CD4-positive, alpha-beta T cell treated with Interleukin-6 at 100 ng/mL for 8 hours (primary cell): ENCODE data around the gene HEXIM1.

ENCODE experiments used
- DNase-seq: peaks from one replicate; pipeline ENCODE4 v3.0.0-alpha.2; 2020; ENCODE audit warnings: mixed read lengths, low spot score

HEXIM1 gene, protein sequence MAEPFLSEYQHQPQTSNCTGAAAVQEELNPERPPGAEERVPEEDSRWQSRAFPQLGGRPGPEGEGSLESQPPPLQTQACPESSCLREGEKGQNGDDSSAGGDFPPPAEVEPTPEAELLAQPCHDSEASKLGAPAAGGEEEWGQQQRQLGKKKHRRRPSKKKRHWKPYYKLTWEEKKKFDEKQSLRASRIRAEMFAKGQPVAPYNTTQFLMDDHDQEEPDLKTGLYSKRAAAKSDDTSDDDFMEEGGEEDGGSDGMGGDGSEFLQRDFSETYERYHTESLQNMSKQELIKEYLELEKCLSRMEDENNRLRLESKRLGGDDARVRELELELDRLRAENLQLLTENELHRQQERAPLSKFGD

DNA sequence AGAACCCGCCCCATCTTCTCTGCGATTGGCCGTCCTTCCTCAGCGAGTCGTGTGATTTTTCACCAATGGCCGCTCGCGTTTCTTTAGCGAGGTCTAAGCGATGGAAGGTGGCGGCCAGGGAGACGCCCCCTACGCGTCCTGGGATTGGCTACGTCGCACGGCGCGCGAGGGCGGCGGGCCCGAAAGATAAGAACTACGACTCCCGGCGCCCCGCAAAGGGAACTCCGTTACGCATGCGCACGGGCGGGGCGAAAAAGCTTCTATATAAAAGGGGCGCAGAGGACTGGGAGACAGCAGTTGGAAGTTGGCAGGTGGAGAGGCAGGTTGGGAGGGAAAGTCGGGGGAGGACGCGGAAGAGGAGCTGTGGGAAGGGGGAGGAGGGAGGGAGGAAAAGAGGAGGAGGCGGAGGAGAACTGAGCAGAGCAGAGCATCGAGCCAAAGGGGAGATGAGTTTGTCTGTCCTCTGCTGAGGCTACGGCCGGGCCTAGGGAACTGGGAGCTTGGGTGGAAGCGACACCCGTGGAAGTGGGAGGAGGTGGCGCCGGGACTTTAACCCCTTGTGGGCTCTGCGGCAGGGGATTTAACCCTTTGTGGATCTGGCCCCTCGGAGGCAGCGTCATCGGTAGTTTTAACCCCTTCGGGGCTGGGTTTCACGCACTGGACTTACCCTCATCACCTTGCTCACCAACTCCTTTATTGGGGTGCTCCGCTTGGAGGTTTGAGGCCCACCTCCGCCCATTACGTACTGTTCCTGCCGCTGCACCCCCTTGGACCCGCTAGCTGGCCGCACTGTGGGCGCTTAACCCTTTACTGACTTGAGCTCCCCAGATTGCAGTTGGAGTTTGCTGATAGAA is at the start of gene HEXIM1:
Gene HEXIM1, plus strand, starts transcription at position 293 of the 854 bp plus-strand sequence. CDS start 716 bp downstream, outside the sequence.
- DNase-seq = peak; percentile 99

DNA sequence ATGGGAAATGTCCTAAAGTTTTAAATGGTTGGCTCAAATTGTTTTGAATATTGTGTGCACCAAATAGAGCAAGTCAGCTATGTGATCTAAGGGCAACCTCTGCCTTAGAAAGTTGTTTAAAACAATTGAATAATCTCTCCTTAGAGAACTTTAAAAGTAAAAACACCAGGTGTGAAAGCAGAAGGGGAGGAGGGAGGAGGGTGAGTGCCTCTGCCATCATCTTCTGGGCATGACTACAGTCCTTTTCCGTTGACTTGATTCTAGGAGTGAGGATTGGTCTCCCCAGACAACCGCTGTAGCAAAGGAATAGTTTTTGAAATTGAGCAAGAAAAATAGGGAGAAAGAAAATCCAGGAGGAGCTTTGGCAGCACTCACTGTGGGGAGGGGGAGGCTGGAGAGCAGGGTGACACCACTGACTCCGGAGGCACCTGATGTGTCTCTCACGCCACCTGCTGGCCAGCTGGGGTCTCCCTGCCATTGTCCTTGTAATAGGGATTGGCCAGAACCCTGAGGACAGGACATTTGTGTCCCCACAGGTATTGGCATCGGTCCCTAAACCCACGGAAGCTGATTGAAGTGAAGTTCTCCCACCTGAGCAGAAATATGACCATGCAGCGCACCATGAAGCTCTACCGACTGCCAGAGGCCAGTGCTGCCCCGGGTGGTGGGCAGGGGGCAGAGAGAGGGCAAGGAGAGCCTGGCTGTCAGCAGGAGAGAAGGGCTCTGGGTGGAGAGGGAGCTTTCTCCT is 49.2 kb upstream of the HEXIM1 start:
- peak; percentile 74 for DNase-seq

DNA sequence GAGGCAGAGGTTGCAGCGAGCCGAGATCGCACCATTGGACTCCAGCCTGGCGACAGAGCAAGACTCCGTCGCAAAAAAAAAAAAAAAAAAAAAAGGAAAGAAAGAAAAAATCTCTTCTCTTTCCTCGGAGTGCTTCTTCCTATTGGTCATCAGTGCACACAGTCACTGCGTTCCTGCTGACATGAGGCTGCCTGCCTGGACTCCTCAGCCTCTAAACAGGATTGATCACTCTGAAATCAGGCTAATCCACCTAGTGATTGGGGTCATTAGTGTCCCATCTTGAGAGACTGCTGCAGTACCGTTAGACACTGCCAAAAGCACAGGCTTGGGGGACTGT is 46.8 kb upstream of the HEXIM1 start:
- DNase-seq = no peak

DNA sequence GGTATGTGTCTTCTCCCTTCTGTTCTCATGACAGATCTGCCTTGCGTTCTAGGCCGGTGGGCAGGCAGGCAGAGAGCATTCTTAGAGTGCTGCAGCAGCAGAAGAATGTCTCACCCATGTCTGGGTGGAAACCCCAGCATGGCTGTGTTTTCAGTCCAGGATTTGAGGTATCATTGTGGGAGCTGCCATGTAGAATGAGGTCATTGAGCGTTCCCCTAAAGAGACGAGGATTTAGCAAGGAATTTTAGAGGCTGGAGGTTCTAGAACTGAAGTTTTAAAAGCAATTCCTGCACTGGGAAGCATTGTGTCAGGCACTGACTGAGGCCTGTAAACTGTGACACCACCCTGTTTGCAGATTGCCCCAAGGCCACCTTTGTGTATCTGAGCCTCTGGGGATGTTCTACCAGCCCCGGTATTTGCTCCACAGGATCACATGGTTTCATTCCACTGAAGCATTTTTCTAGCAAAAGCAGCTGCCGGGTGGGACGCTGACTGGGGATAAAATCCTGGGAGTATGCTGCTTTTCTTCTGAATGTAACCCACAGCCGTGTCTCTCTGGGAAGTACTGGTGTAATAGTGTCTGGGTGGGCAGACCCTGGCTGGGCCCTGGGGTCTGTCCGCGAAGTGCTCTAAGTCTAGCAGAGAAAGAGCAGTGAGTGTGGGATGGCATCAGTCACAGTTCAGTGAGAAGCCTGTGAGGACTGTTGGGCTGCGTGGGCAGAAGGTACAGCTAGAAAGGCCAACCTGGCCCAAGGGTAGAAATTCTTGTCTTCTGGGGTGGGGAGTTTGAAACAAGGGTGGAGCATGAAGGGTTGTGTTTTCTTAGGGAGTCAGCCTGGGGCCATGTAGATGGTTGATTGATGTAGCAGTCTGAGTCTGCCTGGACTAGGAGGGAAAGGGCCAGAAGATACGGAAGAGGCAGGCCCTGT is 46.1 kb upstream of the HEXIM1 start:
- no peak for DNase-seq

DNA sequence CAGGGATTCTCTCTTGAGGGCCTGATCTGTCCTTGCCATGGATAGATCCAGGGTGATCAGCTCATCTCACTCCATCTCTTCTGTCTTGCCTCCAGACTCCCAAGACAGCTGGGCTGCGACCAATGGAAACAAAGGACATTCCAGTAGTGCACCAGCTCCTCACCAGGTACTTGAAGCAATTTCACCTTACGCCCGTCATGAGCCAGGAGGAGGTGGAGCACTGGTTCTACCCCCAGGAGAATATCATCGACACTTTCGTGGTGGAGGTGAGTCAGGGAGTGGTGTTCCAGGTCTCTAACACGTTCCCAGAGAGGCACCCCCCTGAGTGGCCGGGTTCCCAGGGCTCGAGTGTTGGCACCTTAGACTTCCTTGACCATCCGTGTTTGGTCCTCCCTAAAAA is 45.4 kb upstream of the HEXIM1 start:
- no peak for DNase-seq

DNA sequence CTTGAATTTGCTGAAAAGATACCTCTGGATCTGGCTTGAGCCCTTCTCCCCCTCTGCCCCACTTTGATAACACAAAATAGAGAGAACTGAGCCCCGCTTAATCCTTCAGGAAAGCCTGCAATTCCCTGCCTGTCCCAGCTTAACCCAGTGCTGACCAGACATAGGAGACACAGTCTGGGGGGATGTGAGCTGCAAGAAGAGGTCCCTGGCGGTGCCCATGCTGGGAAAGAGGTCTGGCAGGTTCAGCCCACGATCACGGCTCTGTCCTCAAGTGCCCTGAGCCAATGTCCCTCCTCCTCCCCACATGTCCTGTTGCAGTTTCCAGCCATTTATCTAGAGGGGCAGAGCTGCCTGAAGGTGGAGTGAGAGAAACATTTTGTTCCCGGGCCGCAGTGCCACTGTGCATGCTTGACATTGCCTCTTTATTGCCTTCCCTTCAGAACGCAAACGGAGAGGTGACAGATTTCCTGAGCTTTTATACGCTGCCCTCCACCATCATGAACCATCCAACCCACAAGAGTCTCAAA is 44.9 kb upstream of the HEXIM1 start:
- no peak for DNase-seq

DNA sequence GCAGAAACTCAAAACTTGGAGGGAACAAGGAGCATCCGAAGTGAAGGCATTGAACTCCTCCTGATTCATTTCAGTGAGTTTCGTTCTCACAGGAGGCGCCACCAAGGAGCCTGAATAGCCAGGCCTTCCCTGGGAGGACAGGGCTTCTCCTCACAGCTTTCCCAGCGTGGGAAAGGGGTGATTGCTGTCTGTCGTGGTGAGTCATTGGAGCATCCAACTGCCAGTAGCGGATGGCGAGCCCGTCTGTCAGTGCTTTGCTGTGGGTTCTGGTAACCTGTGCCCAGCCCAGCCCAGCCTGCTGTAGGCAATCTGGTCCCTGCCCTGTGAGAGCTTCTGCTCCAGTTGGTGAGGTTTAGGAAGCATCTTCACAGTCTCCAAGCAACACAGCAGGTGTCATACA is 44.2 kb upstream of the HEXIM1 start:
- DNase-seq = no peak

DNA sequence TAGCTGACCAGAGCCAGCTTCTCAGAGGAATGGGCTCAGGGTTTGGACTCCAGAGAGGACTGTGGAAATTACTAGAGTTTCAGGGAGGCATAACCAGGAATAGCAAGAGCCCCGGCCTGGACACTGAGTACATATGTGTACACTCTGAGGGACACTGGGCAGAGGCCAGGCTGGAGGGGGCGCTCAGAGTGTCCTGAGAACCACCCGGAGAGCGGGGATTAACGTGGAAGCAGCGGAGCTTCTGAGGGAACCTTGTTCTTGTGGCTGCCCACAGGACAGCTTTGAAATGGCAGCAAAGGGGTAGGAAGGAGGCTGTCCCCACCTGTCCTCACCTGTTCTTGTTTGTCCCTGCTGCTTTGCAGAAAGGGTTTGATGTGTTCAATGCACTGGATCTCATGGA is 43.8 kb upstream of the HEXIM1 start:
- no peak for DNase-seq

DNA sequence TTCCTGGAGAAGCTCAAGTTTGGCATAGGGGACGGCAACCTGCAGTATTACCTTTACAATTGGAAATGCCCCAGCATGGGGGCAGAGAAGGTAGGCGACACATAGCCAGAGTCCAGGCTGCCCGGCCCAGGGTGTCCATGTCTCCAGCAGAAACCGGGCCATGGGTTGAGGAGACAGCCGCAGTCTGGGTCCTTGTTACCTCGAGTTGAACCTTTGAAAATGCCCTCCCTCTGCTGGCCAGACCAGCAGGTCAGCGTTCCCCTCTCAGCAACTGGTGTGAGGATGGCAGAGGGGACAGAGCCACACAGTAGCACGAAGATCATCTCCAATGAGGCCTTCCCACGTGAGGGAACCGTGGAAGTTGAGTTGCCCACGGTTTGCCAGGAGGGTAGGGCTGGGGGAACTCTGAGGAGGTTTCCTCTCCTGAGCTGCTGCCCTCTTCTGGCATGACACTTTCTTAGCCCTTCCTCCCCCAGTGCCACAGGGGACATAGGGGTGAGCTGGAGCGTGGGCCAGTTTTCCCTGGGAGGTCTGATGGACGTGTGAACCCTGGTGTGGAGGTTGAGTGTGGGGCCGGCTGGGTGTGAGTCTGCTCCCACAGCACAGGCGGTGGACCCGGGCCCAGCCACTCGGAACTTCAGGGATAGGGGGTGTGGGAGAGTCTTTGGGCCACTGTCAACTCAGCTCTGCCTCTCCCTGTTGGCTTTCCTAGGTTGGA is 43.2 kb upstream of the HEXIM1 start:
- DNase-seq = no peak

DNA sequence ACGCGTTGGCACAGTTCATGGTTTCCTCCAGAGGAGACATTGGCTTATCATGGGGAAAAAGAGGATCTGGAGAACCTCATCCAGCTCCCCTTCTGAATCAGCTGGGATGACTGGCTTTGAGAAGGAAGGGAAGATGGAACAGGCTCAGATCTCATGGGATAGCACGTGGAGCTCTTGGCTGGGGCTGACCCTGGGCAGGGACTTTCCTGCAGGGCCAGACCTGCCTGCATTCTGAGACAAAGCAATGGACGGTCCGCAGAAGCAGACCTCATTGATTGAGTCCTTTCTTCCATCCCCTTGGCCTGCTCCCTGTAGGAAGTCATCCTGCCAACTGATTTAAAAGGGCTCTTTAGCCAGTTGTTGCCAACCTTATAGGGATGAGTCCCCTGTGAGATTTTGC is 42.2 kb upstream of the HEXIM1 start:
- no peak for DNase-seq

DNA sequence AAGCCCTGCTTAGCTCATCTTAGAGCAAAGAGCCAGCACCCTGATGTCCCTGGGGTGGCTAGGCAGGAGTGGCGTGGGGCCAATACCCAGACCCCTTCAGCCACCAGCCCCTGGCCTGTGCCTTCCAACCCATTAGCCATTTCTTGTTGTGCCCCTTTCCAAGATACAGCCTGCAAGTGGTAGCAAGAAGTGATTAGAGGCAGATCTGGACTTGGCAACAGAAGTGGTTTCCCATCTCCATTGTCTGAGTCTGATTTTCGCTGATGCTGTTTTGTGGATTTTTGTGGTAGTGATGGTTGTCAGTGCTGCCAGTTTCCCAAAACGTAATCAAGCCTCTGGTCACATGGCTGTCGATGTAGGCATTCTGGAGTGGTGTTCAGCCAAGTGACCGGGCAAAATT is 41.7 kb upstream of the HEXIM1 start:
- no peak for DNase-seq

DNA sequence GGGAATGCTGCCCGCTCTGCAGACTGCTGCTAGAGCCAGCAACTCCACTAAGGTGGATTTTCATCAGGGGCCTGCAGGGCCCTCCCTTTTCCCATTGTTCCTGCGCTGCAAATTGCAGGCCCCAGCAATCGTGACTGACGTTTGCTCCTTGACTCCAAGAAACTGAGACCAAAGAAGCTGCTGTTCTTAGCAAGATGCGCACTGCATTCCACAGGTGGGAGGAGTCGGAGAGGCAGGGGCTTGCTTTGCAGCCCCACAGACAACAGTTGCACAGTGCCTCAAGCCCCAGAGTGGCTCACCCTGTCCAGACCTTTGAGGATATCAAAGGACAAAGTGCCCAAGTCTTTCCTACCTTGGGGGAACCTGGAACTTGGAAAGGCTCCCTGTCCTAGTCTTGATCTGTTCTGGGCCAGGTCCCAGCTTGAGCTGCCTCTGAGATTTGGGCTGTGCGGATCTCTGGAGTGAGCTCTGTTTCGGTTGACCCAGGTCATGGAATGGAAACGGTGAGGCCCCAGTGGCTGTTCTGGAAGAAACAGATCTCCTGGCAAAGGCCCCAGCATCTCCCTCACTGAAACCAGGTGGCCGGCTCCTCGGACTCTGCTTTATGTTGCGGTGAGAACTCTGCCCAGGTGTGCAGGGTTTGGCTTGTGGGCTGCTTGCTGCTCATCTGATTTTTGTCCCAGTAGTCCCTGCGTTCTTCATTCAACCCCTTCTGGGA is 40.8 kb upstream of the HEXIM1 start:
- no peak for DNase-seq

DNA sequence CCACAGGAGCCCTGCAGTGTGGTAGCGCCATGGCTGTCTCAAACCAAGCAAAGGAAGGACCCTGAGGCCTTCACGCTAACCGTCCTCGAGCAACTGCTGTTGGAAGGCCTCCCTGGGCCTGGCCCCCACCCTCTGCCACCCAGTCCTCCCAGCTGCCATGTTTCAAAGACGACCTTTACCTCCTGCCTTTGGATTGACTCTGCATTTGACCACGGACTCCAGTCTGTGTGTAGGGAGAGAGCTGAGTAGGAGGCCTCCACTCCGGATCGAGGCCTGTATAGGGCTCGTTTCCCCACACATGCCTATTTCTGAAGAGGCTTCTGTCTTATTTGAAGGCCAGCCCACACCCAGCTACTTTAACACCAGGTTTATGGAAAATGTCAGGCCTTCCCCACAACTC is 40.2 kb upstream of the HEXIM1 start:
- DNase-seq = no peak

DNA sequence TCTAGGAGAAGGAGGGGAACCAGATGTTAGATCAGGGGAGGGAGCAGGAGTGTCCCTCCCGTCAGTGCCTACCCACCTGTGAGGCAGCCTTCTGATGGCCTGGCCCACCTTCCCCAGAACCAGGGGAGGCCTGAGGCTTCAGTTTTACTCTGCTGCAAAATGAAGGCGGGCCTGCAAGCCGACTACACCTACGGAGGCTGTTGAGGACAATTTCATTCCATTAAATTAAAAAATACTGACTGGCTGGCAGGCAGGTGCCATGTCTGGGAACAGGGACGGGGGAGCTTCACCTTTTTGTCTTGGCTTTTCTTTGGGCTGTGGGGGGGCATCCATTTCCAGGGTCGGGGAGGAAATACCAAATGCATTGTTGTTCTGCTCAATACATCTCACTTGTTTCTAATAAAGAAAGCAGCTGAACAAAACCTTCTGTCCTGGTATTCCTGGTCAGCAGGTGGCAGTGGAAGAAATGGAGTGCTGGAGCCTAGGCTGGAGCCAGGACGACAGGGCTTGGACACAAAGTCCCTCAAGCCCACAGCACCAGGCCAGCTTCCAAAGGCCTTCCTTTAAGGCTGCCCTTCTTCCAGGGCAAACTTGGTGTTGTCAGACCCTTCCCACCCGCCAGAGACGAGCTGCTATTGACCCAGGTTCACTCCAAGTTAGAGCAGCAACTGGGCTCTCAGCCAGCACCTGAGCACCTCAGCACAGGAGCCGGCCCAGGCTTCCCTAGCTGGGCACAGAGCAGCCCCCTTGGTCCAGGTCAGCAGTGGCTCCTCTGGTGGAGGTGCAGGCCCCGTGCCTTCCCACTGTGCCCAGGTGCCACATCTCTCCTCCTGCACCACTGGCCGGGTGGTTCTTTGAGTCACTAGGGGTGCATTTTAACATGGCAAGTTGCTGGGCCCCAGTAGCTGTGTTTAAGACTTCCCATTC is 39.4 kb upstream of the HEXIM1 start:
- DNase-seq = no peak

DNA sequence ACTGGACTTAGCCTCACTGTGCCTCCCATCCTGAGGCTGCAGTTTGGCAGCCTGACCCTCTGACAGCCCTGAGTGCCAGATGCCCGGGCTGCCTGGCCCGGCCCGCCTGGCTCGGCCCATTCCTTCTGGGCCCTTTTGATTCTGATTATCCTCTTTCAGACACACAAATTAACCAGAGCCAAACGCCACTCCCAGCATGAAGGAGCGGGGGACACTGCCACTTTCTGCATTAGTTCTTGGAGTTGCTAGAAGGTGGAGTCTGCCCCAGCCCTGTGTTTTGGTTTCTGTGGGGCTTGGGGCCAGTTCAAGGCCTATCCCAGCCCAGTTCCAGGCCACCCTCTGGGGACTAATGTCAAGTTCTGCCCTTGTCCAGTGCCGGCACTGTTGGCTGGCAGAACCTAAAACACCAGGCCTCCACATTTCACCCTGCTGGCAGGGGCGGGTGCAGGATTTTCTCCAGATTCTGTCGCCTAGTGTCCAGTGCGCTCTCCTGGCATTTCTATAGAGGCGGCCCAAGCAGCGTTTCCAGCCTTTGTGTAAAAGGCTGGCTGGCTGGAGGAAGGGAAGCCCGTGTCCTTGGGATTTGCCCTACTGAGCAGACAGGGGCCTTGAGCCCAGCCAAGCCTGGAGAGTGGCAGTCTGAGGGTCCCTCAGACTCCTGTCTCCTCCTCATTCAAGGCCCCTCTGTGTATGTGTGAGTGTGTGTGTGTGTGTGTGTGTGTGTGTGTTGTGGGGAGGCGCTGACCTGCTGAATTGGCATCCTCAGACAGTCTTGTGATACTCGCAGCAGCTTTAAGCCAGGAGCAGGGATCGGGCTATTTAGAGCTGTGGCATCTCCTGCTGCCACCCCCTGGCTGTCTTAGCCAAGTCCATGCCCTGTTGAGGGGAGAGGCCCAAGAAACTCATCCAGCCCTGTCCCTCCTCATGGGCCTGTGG is 37.3 kb upstream of the HEXIM1 start:
- DNase-seq = no peak

DNA sequence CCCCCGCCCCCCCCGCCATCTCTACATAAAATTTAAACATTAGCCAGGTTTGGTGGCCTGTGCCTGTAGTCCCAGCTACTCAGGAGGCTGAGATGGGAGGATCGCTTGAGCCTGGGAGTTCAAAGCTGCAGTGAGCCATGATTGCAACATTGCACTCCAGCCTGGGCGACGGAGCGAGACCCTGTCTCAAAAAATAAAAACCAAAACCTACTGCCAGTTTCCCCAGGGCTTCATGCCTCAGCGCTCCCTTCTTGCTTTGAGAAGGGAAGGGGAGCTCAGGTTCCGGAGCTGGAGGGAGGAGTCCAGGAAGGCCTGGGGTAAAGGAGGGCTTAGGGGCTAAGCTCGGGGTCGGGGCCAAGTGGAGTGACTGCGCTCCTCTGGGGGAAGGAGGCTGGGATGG is 36.4 kb upstream of the HEXIM1 start:
- DNase-seq = no peak

DNA sequence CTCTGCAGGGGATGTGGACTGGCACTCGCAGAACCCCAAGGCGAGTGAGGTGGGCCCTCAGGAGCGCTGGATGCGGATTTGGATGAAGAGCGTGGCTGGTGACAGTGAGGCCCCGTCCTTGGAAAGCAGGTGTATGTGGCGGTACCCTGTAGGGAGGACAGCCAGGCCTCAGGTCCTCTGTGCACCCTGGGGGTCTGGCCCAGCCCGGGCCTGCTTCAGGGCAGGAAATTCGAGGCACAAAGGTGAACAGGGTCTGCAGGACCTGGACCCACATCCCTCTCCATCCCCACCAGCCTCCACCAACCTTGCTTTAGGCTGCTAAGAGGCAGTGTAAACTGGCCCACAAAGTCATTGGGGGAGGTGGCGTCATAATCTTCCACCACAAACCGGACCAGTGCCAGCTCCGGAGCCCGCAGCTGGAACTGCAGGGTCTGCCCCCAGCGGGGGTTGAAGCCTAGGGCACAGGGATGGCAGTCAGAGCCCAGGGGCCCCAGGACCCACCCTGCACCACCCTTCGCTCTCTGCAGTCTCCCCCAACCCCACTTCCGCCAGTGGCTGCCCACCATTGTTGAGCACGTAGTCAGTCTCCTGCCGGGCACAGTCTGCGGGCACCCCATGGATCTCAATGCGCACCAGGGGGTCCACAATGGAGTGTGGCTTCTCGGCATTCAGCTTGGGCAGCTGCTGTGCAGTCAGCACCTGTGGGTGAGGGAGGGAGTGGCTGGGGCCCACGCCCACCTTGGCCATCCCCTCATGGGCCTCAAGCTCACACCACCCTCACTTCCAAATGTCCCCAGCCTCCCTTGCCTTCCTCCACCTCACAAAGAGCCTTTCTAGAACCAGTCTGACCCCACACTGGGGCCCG is 35.5 kb upstream of the HEXIM1 start:
- no peak for DNase-seq
